MM.1S (cell line): Measurements from ENCODE around the gene EPM2A.
A peak's percentile ranks its signal among the peaks of the same experiment; 100 is the strongest.

Source experiments
- DNase-seq: peaks from one replicate; pipeline ENCODE4 v3.0.0-alpha.2; 2015
- H2AFZ ChIP-seq: fragments of 300-600 bp; sonication (generic); 2 replicates; pipeline ENCODE4 v1.6.0; 2016; ENCODE audit warnings: antibody characterized with exemption, low read length
- H3F3A ChIP-seq: fragments of 300-600 bp; sonication (generic); 2 replicates; pipeline ENCODE4 v1.6.1; 2016; ENCODE audit warnings: mild to moderate bottlenecking, antibody characterized with exemption, low read length, moderate library complexity, mixed read lengths; ENCODE audit not compliant: insufficient read depth
- H3K27ac ChIP-seq: fragments of 300-600 bp; sonication (generic); 2 replicates; pipeline ENCODE4 v1.5.1; 2016; ENCODE audit warnings: mild to moderate bottlenecking, low read length
- H3K27me3 ChIP-seq: fragments of 300-600 bp; sonication (generic); replicated peaks from 2 replicates; pipeline ENCODE4 v1.6.0; 2016; ENCODE audit warnings: low read length; ENCODE audit not compliant: insufficient read depth
- H3K36me3 ChIP-seq: fragments of 300-600 bp; sonication (generic); replicated peaks from 2 replicates; pipeline ENCODE4 v1.6.1; 2016; ENCODE audit warnings: mild to moderate bottlenecking, low read length, mixed read lengths; ENCODE audit not compliant: insufficient read depth
- H3K4me1 ChIP-seq: fragments of 300-600 bp; sonication (generic); 2 replicates; pipeline ENCODE4 v1.6.1; 2016; ENCODE audit warnings: low read length, mixed read lengths
- H3K4me2 ChIP-seq: fragments of 300-600 bp; sonication (generic); 2 replicates; pipeline ENCODE4 v1.6.0; 2016; ENCODE audit warnings: low read depth, low read length
- H3K4me3 ChIP-seq: fragments of 300-600 bp; sonication (generic); 2 replicates; pipeline ENCODE4 v1.5.1; 2016; ENCODE audit warnings: low read length, mixed read lengths
- H3K79me2 ChIP-seq: fragments of 300-600 bp; sonication (generic); 2 replicates; pipeline ENCODE4 v1.6.1; 2016; ENCODE audit warnings: mixed run types, low read length, mixed read lengths
- H3K9ac ChIP-seq: fragments of 300-600 bp; sonication (generic); 2 replicates; pipeline ENCODE4 v1.6.1; 2016; ENCODE audit warnings: low read length, mixed read lengths
- H3K9me2 ChIP-seq: fragments of 300-600 bp; sonication (generic); replicated peaks from 2 replicates; pipeline ENCODE4 v1.6.1; 2016; ENCODE audit warnings: mild to moderate bottlenecking, low read length, mixed read lengths; ENCODE audit not compliant: insufficient read depth
- H3K9me3 ChIP-seq: fragments of 300-600 bp; sonication (generic); replicated peaks from 2 replicates; pipeline ENCODE4 v1.6.1; 2016; ENCODE audit warnings: mild to moderate bottlenecking, low read length, mixed read lengths; ENCODE audit not compliant: insufficient read depth
- H4K20me1 ChIP-seq: fragments of 300-600 bp; sonication (generic); 2 replicates; pipeline ENCODE4 v1.6.1; 2016; ENCODE audit warnings: mild to moderate bottlenecking, low read length, moderate library complexity, mixed read lengths; ENCODE audit not compliant: insufficient read depth
- CTCF ChIP-seq: fragments of 300-600 bp; sonication (generic); IDR thresholded peaks from 2 replicates; pipeline ENCODE4 v1.5.1; 2016; ENCODE audit warnings: antibody characterized with exemption, low read length, mixed read lengths
- EZH2 ChIP-seq: fragments of 300-600 bp; sonication (generic); optimal IDR thresholded peaks from 2 replicates; pipeline ENCODE3; 2017; ENCODE audit warnings: low read depth, mild to moderate bottlenecking, antibody characterized with exemption, low read length, mixed read lengths
- EZH2phosphoT487 ChIP-seq: fragments of 300-600 bp; sonication (generic); IDR thresholded peaks from 2 replicates; pipeline ENCODE4 v1.6.1; 2018; ENCODE audit warnings: antibody characterized with exemption, low read length

The EPM2A gene

GRCh38 chr6:145621776-145622175, 113.5 kb downstream of the EPM2A start:
- no peaks in the 10 kb centered on the region for H3K79me2 ChIP-seq
- no peaks in the 10 kb centered on the region for H3K27me3 ChIP-seq
- no peaks in the 10 kb centered on the region for H3K36me3 ChIP-seq
- no peak overlapping the region for H3K4me3 ChIP-seq
- DNase-seq, result peak; percentile 38
- no peak overlapping the region for H2AFZ ChIP-seq
- H3K4me1 ChIP-seq, result peaks cover 16% of the 10 kb centered on the region
- H3K27ac ChIP-seq, result peak overlapping the region; percentile 70; the same call in 1 of the 2 replicates
- no peak overlapping the region for H3K9ac ChIP-seq
- no peak for TF ChIP-seq EZH2
- TF ChIP-seq CTCF, result no peak
- no peak for TF ChIP-seq EZH2phosphoT487
- H3F3A ChIP-seq, result peaks cover 10% of the 10 kb centered on the region
- no peaks in the 10 kb centered on the region for H3K9me2 ChIP-seq
- peak overlapping the region; percentile 49 for H3K4me2 ChIP-seq
- no peaks in the 10 kb centered on the region for H4K20me1 ChIP-seq
- H3K9me3 ChIP-seq, result no peaks in the 10 kb centered on the region

GRCh38 chr6:145620088-145620487, 115.2 kb downstream of the EPM2A start:
- no peak overlapping the region for H2AFZ ChIP-seq
- H4K20me1 ChIP-seq, result no peaks in the 10 kb centered on the region
- no peaks in the 10 kb centered on the region for H3K79me2 ChIP-seq
- no peaks in the 10 kb centered on the region for H3K36me3 ChIP-seq
- H3K4me2 ChIP-seq, result no peak overlapping the region
- no peaks in the 10 kb centered on the region for H3K9me3 ChIP-seq
- H3K27ac ChIP-seq, result no peak overlapping the region
- no peaks in the 10 kb centered on the region for H3K27me3 ChIP-seq
- H3K9ac ChIP-seq, result no peak overlapping the region
- H3F3A ChIP-seq, result peaks cover 10% of the 10 kb centered on the region
- no peak for TF ChIP-seq EZH2phosphoT487
- no peak for TF ChIP-seq EZH2
- no peak for TF ChIP-seq CTCF
- no peak for DNase-seq
- H3K4me1 ChIP-seq, result peaks cover 16% of the 10 kb centered on the region
- H3K9me2 ChIP-seq, result no peaks in the 10 kb centered on the region
- H3K4me3 ChIP-seq, result no peak overlapping the region

- Histone ChIP-seq H4K20me1 (no peaks in the 10 kb centered on the region), H3F3A (no peaks in the 10 kb centered on the region), H3K79me2 (no peaks in the 10 kb centered on the region), H3K9me3 (no peaks in the 10 kb centered on the region), H2AFZ (no peak overlapping the region), H3K4me2 (no peak overlapping the region), H3K9ac (no peak overlapping the region), H3K4me3 (no peak overlapping the region), H3K27ac (no peak overlapping the region), H3K27me3 (no peaks in the 10 kb centered on the region), H3K36me3 (no peaks in the 10 kb centered on the region), H3K9me2 (no peaks in the 10 kb centered on the region), H3K4me1 (no peaks in the 10 kb centered on the region)
- no peak for DNase-seq
- TF ChIP-seq CTCF (no peak), EZH2 (no peak), EZH2phosphoT487 (no peak)
These were observed 125.8 kb downstream of the EPM2A start for GRCh38 chr6:145609521-145609920.
